GM12872 (cell line): ENCODE results near the gene NETO1.

Experiments
- TF ChIP-seq, protein P1 (sequence below): IDR thresholded peaks from 3 replicates; pipeline ENCODE4 v1.5.1; 2011; ENCODE audit warnings: low read depth, mild to moderate bottlenecking, low read length, moderate library complexity; ENCODE audit not compliant: insufficient read depth

NETO1 gene

GRCh38 chr18:72768681-72769229 is 99.0 kb downstream of the NETO1 start:
- TF ChIP-seq, protein P1, sequence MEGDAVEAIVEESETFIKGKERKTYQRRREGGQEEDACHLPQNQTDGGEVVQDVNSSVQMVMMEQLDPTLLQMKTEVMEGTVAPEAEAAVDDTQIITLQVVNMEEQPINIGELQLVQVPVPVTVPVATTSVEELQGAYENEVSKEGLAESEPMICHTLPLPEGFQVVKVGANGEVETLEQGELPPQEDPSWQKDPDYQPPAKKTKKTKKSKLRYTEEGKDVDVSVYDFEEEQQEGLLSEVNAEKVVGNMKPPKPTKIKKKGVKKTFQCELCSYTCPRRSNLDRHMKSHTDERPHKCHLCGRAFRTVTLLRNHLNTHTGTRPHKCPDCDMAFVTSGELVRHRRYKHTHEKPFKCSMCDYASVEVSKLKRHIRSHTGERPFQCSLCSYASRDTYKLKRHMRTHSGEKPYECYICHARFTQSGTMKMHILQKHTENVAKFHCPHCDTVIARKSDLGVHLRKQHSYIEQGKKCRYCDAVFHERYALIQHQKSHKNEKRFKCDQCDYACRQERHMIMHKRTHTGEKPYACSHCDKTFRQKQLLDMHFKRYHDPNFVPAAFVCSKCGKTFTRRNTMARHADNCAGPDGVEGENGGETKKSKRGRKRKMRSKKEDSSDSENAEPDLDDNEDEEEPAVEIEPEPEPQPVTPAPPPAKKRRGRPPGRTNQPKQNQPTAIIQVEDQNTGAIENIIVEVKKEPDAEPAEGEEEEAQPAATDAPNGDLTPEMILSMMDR: no peak

DNA sequence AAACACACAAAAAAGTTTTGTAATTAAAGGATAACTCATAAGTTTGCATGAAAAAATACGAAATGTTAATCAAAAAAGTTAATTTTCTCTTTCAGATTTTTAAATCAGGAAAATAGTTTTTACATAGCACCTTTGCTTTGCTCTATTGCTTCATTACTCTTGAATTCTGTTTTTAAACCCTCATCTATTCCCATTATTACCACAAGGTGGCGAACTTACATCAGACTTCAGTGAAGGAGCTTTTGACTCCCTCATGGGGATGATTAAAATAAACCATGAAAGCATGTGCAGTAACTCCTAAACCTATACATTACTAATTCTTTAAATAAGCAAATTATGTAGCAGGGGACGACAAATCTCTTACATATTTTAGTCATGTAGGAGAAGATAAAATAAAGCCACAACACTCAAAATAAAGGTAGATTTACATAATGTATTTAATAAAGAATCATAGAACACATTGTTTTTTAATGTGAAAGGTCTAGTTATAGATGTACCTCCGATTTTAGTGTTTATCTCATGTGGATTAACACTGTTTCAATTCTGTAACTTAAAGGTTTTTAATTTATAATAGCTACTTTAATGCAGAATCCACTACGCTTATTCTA is 105.2 kb downstream of the NETO1 start:
- TF ChIP-seq, protein P1: peak; percentile 59

DNA sequence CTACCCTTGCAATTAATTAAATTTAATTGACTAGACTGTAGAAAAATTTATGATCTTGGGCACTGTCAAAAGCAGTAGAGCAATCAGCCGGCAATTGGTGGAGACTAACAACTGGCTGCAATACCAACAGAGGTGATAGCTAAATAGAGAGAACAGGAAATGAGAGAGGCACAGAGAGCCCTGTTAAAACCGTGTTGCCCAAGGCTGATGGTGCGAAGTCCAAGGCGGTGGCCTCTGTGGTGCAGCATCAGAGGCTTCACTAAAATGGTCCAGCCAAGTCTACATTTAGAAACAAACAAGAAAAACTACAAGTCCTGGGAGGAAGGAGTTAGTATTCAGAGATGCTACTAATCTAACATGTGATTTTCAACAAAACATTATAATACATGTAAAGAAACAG is 115.6 kb downstream of the NETO1 start:
- TF ChIP-seq, protein P1: no peak

DNA sequence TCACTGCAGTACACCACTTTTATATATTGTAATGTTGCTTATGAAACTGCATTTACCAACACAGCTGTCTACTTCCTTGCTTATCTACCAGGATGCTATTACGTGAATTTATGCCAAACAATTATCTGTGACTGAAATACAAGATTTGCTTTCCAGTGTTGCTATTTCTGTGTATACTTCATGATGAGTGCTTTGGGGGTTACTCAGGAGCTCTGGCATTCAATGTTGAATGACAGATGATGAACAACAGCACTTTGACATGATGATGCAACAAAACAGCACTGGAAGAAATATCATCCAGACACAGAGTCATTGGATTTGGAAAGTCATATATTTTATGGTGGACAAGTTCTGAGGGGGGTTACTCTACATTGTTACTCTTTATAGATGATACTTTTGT is 125.8 kb downstream of the NETO1 start:
- TF ChIP-seq, protein P1: no peak

DNA sequence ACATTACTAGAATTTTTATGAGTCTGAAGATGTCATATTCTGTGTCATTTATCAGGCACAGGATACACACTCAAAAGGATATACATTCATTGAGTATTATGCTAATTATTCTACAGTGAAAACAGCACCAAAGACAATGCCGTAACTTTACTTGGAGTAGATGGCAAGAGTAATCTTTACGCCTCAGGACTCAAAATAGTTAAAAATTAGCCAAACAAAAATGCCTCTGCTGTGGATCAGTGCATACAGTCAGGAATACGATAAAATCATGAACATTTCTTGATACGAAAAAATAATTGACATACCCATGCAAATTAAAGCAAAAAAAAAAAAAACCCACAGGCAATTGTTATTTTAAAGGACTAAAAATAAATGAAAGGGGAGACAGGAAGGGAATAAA is 129.7 kb downstream of the NETO1 start:
- TF ChIP-seq, protein P1: no peak

GRCh38 chr18:72727776-72728175 is 140.0 kb downstream of the NETO1 start:
- TF ChIP-seq, protein P1: no peak

DNA sequence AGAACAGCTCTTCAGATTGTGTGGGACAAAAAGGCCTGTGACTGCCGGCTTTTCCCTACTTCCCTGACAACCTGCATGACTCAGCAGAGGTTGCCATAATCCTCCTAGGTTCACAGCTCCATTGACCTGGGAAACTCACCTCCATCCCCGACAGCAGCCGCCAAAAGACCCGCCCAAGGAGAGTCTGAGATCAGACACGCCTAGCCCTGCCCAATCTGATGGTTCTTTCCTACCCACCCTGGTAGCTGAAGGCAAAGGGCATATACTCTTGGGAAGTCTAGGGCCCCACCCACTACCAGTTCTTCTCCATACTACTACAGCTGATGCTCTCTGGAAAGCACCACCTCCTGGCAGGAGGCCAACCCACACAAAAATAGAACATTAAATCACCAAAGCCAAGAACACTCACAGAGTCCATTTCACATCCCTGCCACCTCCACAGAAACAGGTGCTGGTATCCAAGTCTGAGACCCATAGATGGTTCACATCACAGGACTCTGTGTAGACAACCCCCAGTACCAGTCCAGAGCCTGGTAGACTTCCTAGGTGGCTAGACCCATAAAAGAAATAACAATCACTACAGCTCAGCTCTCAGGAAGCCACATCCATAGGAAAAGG is 140.6 kb downstream of the NETO1 start:
- TF ChIP-seq, protein P1: no peak
